Right atrium auricular region (tissue), 2 donors: ENCODE data around the gene USP44. TPM values are rescaled to one million over a fixed set of nuclear protein-coding genes. Genes with fewer than 3 reads are reported as not detected.

Experiments used
- DNase-seq: peaks from one replicate; pipeline ENCODE4 v3.0.0-alpha.2; 2019; ENCODE audit warnings: low spot score
- H3K27ac ChIP-seq, 2 donors: fragments of 200-600 bp; sonication (generic); 1 replicate in 1 of 2; 2 replicates in 1 of 2; pipeline ENCODE4 v1.5.1; 2016 to 2019
- H3K27me3 ChIP-seq, 2 donors: fragments of 200-600 bp; sonication (generic); one replicate each; pipeline versions ENCODE4 v1.5.1 to v1.6.0; 2017 to 2019
- H3K36me3 ChIP-seq: fragments of 200-600 bp; sonication (generic); one replicate; pipeline ENCODE4 v1.5.1; 2016
- H3K4me1 ChIP-seq, 2 donors: fragments of 200-600 bp; sonication (generic); one replicate each; pipeline versions ENCODE4 v1.5.1 to v1.6.0; 2017 to 2019
- H3K4me3 ChIP-seq, 2 donors: fragments of 200-600 bp; sonication (generic); 1 replicate in 1 of 2; 2 replicates in 1 of 2; pipeline ENCODE4 v1.5.1; 2017 to 2019; ENCODE audit warnings: mild to moderate bottlenecking in 1 of 2, moderate library complexity in 1 of 2
- H3K9me3 ChIP-seq, 2 donors: fragments of 200-600 bp; sonication (generic); one replicate each; pipeline ENCODE4 v1.5.1; 2019
- CTCF ChIP-seq, 2 donors: fragments of 200-600 bp; sonication (generic); IDR thresholded peaks; one replicate each; pipeline ENCODE4 v1.5.1; 2019; ENCODE audit warnings: antibody characterized with exemption in 2 of 2
- total RNA-seq, 2 donors: library from RNA; depleted of rRNA; stranded (reverse); fragments of >200 nt; gene quantifications; one replicate each; pipeline ENCODE4 v1.1.0, GENCODE V29; 2016

The USP44 gene
- total RNA-seq, 2 donors from 2014 or later, result 1.4 to 1.9 TPM

- Histone ChIP-seq H3K27me3 (no peaks in the 10 kb centered on the region), H3K27ac (no peak overlapping the region), H3K4me1 (no peaks in the 10 kb centered on the region), H3K9me3 (no peaks in the 10 kb centered on the region), H3K36me3 (no peaks in the 10 kb centered on the region), H3K4me3 (no peak overlapping the region)
- TF ChIP-seq CTCF (IDR thresholded peaks at IDR 0.05), result no peak
- DNase-seq, result no peak
Measured at GRCh38 chr12:95528431-95528830, 22.8 kb downstream of the USP44 start.

- H3K36me3 ChIP-seq, result no peaks in the 10 kb centered on the region
- no peak for TF ChIP-seq CTCF (IDR thresholded peaks at IDR 0.05)
- no peak overlapping the region for H3K27ac ChIP-seq
- no peak overlapping the region for H3K4me3 ChIP-seq
- no peaks in the 10 kb centered on the region for H3K9me3 ChIP-seq
- H3K4me1 ChIP-seq, result no peaks in the 10 kb centered on the region
- no peak for DNase-seq
- H3K27me3 ChIP-seq, result no peaks in the 10 kb centered on the region
Measured at GRCh38 chr12:95522692-95523091, 28.6 kb downstream of the USP44 start.

GRCh38 chr12:95520816-95521215, 30.5 kb downstream of the USP44 start:
- no peak for DNase-seq
- no peaks in the 10 kb centered on the region for H3K9me3 ChIP-seq
- no peak overlapping the region for H3K4me3 ChIP-seq
- no peak overlapping the region for H3K27ac ChIP-seq
- peaks cover 4% of the 10 kb centered on the region for H3K36me3 ChIP-seq
- no peaks in the 10 kb centered on the region for H3K4me1 ChIP-seq
- no peaks in the 10 kb centered on the region for H3K27me3 ChIP-seq
- TF ChIP-seq CTCF (IDR thresholded peaks at IDR 0.05), result no peak

- no peak for DNase-seq
- no peaks in the 10 kb centered on the region for H3K4me1 ChIP-seq
- H3K27ac ChIP-seq, result no peak overlapping the region
- no peaks in the 10 kb centered on the region for H3K9me3 ChIP-seq
- peaks cover 23% of the 10 kb centered on the region for H3K36me3 ChIP-seq
- no peak for TF ChIP-seq CTCF (IDR thresholded peaks at IDR 0.05)
- no peak overlapping the region for H3K4me3 ChIP-seq
- no peaks in the 10 kb centered on the region for H3K27me3 ChIP-seq
Measured at GRCh38 chr12:95518944-95519343, 32.3 kb downstream of the USP44 start.

GRCh38 chr12:95517246-95517645, 34.0 kb downstream of the USP44 start:
- Histone ChIP-seq H3K9me3 (no peaks in the 10 kb centered on the region), H3K4me3 (no peak overlapping the region), H3K4me1 (no peaks in the 10 kb centered on the region), H3K36me3 (peaks cover 40% of the 10 kb centered on the region), H3K27ac (no peak overlapping the region), H3K27me3 (no peaks in the 10 kb centered on the region)
- TF ChIP-seq CTCF (IDR thresholded peaks at IDR 0.05), result no peak
- DNase-seq, result no peak

GRCh38 chr12:95516757-95517156, 34.5 kb downstream of the USP44 start:
- no peaks in the 10 kb centered on the region for H3K27me3 ChIP-seq
- no peak overlapping the region for H3K4me3 ChIP-seq
- H3K36me3 ChIP-seq, result peaks cover 45% of the 10 kb centered on the region
- no peak for TF ChIP-seq CTCF (IDR thresholded peaks at IDR 0.05)
- no peaks in the 10 kb centered on the region for H3K9me3 ChIP-seq
- H3K27ac ChIP-seq, result no peak overlapping the region
- H3K4me1 ChIP-seq, result no peaks in the 10 kb centered on the region
- no peak for DNase-seq
